Esophagus squamous epithelium (tissue), 4 donors: Measurements from ENCODE around the gene SRMS.

Experiments used
- POLR2A ChIP-seq, 4 donors: fragments of 450-650 bp; IDR thresholded peaks; one replicate each; pipeline ENCODE4 v1.6.1; 2017; ENCODE audit warnings: antibody characterized with exemption in 4 of 4, mild to moderate bottlenecking in 4 of 4, moderate library complexity in 3 of 4
- TF ChIP-seq, protein P1 (sequence below), 6 experiments: fragments of 450-650 bp in 4 of 6; fragments of 200-600 bp in 2 of 6; sonication (generic) in 2 of 6; IDR thresholded peaks; one replicate each; pipeline ENCODE4 v1.5.1; 2016 to 2019; ENCODE audit warnings: antibody characterized with exemption in 6 of 6, mild to moderate bottlenecking in 4 of 6, moderate library complexity in 4 of 6

DNA sequence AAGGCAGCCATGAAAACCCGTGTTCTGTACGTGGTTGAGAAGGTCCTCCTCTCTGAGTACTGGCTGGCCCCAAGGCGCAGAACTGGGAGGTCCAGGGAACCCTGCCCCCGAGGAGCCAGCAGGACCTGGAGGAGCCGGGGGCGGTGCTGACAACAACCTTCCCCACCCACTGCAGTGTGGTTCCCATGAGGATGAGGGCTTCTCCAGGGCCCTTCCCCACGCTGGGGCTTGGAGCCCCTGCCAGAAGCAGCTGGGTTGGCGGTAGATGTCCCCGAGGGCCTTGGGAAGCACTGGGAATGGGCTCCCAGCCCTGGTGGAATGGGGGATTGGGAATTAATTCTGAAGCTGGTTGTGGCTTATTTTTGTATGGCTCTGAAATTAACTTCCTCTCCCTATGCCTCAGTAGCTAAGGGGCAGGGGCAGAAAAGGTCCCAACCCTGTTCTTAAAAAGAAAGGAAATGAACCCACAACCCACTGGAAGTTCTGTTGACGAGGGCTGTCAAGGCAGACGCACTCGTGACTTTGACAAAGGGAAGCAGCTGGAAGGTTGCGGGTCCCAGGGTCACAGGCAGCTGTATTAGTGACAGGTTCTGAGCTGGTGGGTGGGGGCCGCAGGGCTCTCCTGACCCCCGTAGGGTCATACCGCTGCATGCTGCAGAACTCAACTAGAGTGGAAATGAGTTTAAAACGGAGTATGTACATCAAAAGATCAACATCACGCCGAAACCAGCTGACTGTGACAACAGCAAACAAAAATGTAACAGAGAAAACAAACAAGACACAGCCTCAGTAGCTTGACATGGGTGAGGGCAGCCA, 40.4 kb upstream of the SRMS start:
- TF ChIP-seq, protein P1, sequence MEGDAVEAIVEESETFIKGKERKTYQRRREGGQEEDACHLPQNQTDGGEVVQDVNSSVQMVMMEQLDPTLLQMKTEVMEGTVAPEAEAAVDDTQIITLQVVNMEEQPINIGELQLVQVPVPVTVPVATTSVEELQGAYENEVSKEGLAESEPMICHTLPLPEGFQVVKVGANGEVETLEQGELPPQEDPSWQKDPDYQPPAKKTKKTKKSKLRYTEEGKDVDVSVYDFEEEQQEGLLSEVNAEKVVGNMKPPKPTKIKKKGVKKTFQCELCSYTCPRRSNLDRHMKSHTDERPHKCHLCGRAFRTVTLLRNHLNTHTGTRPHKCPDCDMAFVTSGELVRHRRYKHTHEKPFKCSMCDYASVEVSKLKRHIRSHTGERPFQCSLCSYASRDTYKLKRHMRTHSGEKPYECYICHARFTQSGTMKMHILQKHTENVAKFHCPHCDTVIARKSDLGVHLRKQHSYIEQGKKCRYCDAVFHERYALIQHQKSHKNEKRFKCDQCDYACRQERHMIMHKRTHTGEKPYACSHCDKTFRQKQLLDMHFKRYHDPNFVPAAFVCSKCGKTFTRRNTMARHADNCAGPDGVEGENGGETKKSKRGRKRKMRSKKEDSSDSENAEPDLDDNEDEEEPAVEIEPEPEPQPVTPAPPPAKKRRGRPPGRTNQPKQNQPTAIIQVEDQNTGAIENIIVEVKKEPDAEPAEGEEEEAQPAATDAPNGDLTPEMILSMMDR (IDR thresholded peaks at IDR 0.05) = no peak
- TF ChIP-seq POLR2A (IDR thresholded peaks at IDR 0.05) = no peak
